ENCODE measurements around the gene GKN2. TPM values are rescaled to one million over a fixed set of nuclear protein-coding genes. Genes with fewer than 3 reads are reported as not detected.
"Not testable (repeated sequence)": the region's sequence is repeated elsewhere in the genome, so short reads cannot be mapped to it uniquely, and the experiment has no call there.

Gene GKN2
- total RNA-seq, 3 donors from 2014 or later: not detected

DNA sequence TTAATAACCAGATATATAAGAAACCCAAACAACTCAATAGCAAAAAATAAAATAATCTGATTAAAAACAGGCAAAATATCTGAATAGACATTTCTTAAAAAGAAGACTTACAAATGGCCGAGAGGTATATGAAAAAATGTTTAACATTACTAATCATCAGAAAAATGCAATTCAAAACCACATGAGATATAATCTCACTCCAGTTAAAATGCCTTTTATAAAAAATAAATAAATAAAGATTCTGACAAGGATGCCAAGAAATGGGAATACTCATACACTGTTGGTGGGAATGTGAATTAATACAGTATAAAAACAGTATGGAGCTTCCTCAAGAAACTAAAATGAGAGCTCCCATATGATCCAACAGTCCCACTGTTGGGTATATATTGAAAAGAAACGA, 47.6 kb downstream of the GKN2 start:
- DNase-seq (no peak), ATAC-seq (no peak)
- Mint-ChIP-seq H3K9me3 (peaks cover 7% of the 10 kb centered on the region), H3K36me3 (ENCODE audit: insufficient read depth) (no peaks in the 10 kb centered on the region), H3K27me3 (ENCODE audit: low read depth) (no peaks in the 10 kb centered on the region), H3K4me3 (no peak overlapping the region), H3K4me1 (ENCODE audit: low read depth) (peaks cover 29% of the 10 kb centered on the region)

DNA sequence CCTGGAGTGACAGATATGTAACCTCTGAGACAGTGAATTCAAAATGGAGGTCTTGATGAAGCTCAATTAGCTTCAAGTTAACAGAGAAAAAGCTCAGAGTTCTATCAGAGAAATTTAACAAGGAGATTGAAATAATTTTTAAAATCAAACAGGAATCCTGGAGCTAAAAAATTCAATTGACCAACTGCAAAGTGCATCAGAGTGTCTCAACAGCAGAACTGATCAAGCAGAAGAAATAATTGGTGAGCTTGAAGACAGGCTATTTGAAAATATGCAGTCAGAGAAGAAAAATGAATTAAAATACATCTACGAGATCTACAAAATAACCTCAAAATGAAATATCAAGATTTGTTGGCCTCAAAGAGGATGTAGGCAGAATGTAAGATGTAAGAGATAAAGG, 51.1 kb downstream of the GKN2 start:
- ATAC-seq: no peak
- peaks cover 2% of the 10 kb centered on the region for H3K27me3 Mint-ChIP-seq (ENCODE audit: low read depth)
- no peaks in the 10 kb centered on the region for H3K36me3 Mint-ChIP-seq (ENCODE audit: insufficient read depth)
- DNase-seq: no peak
- H3K4me1 Mint-ChIP-seq (ENCODE audit: low read depth): no peaks in the 10 kb centered on the region
- peaks cover 7% of the 10 kb centered on the region for H3K9me3 Mint-ChIP-seq
- H3K4me3 Mint-ChIP-seq: no peak overlapping the region

DNA sequence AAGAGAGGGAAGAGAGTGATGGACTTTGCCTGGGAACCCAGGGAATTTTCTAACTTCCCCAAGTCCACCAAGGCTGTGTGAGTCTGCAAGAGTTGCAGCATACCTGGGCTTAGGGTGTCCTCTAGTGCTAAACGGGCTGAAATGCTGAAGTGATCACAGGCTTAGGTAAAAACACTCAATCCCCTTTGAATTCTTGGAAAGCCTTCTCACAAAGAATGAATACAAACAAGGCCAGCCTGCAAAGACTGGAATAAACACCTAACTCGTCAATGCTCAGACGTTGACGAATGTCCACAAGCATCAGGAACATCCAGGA, 51.5 kb downstream of the GKN2 start:
- Mint-ChIP-seq H3K9me3 (peaks cover 7% of the 10 kb centered on the region), H3K4me1 (ENCODE audit: low read depth) (no peaks in the 10 kb centered on the region)

DNA sequence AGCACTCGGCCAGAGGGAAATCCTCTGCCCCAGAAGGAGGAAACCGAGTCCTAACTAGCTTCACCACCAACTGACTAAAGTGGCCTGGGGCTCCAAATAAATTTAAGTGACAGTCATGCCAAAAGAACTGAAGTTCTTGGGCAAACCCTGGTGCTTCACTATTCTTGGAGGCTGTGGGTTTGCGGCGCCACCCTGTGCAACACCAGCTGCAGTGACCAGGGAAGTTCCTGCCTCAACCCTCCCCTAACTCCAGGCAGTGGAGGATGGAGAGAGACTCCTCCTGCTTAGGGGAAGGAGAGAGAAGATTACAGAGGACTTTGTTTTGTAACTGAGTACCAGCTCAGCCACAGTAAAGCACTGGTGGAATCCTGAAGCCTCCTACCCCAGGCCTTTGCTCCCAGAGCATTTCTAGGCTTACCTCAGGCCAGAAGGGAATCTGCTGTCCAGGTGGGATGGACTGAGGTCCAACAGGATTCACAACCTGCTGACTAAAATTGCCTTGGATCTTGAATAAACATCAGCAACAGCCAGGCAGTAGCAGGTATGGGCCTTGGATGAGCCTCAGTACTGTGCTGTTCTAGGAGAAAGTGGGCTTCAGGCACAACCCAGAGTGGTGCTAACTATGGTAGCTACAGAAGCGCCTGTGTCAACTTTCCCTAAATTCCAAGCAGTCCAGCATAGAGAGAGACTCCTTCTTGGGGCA, 52.0 kb downstream of the GKN2 start:
- no peaks in the 10 kb centered on the region for H3K4me1 Mint-ChIP-seq (ENCODE audit: low read depth)
- H3K9me3 Mint-ChIP-seq: peaks cover 7% of the 10 kb centered on the region
- ATAC-seq (no peak), DNase-seq (no peak)
- H3K36me3 Mint-ChIP-seq (ENCODE audit: insufficient read depth): no peaks in the 10 kb centered on the region
- peaks cover 4% of the 10 kb centered on the region for H3K27me3 Mint-ChIP-seq (ENCODE audit: low read depth)
- no peak overlapping the region for H3K4me3 Mint-ChIP-seq

More for the DNA sequence above, 51.5 kb downstream of the GKN2 start:
- Mint-ChIP-seq H3K27me3 (ENCODE audit: low read depth) (peaks cover 4% of the 10 kb centered on the region), H3K36me3 (ENCODE audit: insufficient read depth) (no peaks in the 10 kb centered on the region), H3K4me3 (no peak overlapping the region)
- DNase-seq (no peak), ATAC-seq (no peak)

DNA sequence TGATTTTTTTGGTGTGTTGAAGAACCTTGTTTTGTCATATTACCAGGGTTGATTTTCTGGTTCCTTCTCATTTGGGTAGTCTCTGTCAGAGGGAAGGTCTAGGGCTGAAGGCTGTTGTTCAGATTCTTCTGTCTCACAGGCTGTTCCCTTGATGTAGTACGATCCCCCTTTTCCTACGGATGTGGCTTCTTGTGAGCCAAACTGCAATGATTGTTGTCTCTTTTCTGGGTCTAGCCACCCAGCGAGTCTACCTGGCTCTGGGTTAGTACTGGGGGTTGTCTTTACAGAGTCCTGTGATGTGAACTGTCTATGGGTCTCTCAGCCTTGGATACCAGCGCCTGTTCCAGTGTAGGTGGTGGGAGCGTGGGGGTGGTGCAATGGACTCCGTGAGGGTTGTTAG, 56.7 kb downstream of the GKN2 start:
- H3K36me3 Mint-ChIP-seq (ENCODE audit: insufficient read depth); ATAC-seq; DNase-seq; H3K27me3 Mint-ChIP-seq (ENCODE audit: low read depth); H3K9me3 Mint-ChIP-seq; H3K4me3 Mint-ChIP-seq; H3K4me1 Mint-ChIP-seq (ENCODE audit: low read depth): not testable (repeated sequence)

Other genes with a start within 250 kb of the GKN2 start
- gene ARHGAP25, start 218.1 kb downstream of the GKN2 start, total RNA-seq: 10 to 100 TPM; 48.6 to 55.7 (median 52.1) TPM
- gene BMP10, start 81.5 kb downstream of the GKN2 start, total RNA-seq: not detected
- gene GKN1, start 21.7 kb upstream of the GKN2 start, total RNA-seq: not detected
- under 1 TPM; 0.40 to 0.79 (median 0.43) TPM for gene ANTXR1, start 60.3 kb upstream of the GKN2 start, total RNA-seq

Data from activated T-cell treated with anti-CD3 and anti-CD28 coated beads, Interleukin-2, amount 50 U/mL, for 4 hours (primary cell).